Occipital lobe (tissue), 2 donors: ENCODE results near the gene UBL4B. TPM values are rescaled to one million over a fixed set of nuclear protein-coding genes. Genes with fewer than 3 reads are reported as not detected.

Experiments used
- DNase-seq: peaks from one replicate; lab custom pipeline; 2025; lab: John Stamatoyannopoulos, UW
- total RNA-seq: library from RNA; depleted of rRNA; stranded (reverse); fragments of >200 nt; gene quantifications from one replicate; pipeline ENCODE4 v1.2.3, GENCODE V29; 2014

UBL4B gene
- total RNA-seq, 1 donor from 2014 or later, result not detected

GRCh38 chr1:110152133-110152785 is 40.0 kb downstream of the UBL4B start:
- DNase-seq, result peak; percentile 67

GRCh38 chr1:110153407-110153950 is 41.2 kb downstream of the UBL4B start:
- DNase-seq, result no peak

- DNase-seq, result no peak
These were observed 43.8 kb downstream of the UBL4B start for GRCh38 chr1:110155878-110156522.

DNA sequence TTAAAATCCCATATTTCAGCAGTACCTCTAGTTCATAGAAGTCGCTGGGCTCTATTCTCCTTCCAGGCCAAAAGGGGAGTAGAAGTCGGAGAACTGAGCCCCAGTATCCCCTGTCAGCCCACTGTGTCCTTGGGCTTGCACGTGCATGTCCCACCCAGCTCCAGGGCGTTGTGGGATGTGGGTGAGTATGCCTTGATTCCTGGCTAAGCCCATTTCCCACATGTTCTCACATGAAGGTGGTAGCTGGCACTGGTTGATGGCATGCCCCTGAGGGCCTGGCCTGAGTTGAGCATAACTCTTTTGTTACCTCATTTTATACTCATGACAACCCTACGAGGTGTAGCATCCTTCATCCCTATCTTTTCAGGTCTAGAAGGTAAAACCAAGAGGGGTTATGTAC is 46.0 kb downstream of the UBL4B start:
- no peak for DNase-seq

DNA sequence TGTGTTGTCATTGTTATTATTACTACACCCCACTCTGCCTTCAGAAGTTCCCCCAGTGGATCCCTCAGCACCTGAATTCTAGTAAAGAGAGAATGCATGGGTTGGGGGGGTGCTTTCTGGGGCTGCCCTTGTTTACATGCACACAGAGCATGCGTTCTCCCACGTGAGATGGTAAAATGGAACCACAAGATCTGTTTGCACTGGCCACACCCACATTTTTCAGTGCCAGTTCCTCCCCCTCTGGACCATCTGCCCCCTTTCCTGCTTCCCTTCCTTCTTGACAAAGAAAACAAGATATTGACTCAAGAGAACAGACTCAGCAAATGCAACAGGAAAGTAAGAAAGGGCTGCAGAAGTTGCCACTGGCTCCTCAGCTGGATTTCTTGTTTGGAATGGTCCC is 46.9 kb downstream of the UBL4B start:
- DNase-seq, result no peak

GRCh38 chr1:110160538-110161100 is 48.4 kb downstream of the UBL4B start:
- DNase-seq, result no peak

- no peak for DNase-seq
These were observed 48.9 kb downstream of the UBL4B start for GRCh38 chr1:110161165-110161564.

GRCh38 chr1:110161849-110162248 is 49.6 kb downstream of the UBL4B start:
- peak; percentile 50 for DNase-seq

Other genes starting within 250 kb of the UBL4B start
- gene CSF1, start 201.6 kb upstream of the UBL4B start, total RNA-seq, result 3.9 TPM
- 26.4 TPM for gene AHCYL1, start 127.7 kb upstream of the UBL4B start, total RNA-seq
- 102 TPM for gene STRIP1, start 77.8 kb upstream of the UBL4B start, total RNA-seq
- 0.31 TPM for gene ALX3, start 41.8 kb upstream of the UBL4B start, total RNA-seq
- gene SLC6A17, start 38.1 kb downstream of the UBL4B start, total RNA-seq, result 13.9 TPM
- 4.8 TPM for gene KCNC4, start 97.9 kb downstream of the UBL4B start, total RNA-seq
- gene RBM15, start 226.9 kb downstream of the UBL4B start, total RNA-seq, result 47.1 TPM